Airway epithelial cell (primary cell): Measurements from ENCODE around the gene ANP32E. TPM values are rescaled to one million over a fixed set of nuclear protein-coding genes. Genes with fewer than 3 reads are reported as not detected.

Source experiments
- total RNA-seq: library from RNA; depleted of rRNA; stranded (reverse); fragments of >200 nt; gene quantifications from 2 replicates; pipeline ENCODE4 v1.2.3, GENCODE V29; 2015

The ANP32E gene
- total RNA-seq, result 28.2 and 28.7 TPM in 2 replicates

GRCh38 chr1:150235852-150236613, at the start of gene ANP32E:
TSS of gene ANP32E (minus strand) at chr1:150236112. CDS start at chr1:150235786, 326 bp downstream.

GRCh38 chr1:150281758-150282557, 46.0 kb upstream of the ANP32E start, which contains the start of gene CIART:
TSS of gene CIART (plus strand) at chr1:150282554. CDS start at chr1:150283268, 714 bp downstream.

GRCh38 chr1:150268705-150269403, 32.9 kb upstream of the ANP32E start, which contains the start of gene APH1A:
TSS of gene APH1A (minus strand) at chr1:150269016. CDS start at chr1:150268810, 206 bp downstream.

GRCh38 chr1:150257624-150258585, 22.0 kb upstream of the ANP32E start, which contains the start of gene CA14:
TSS of gene CA14 (plus strand) at chr1:150257774. CDS start at chr1:150258129, 355 bp downstream.

Other genes with a start within 250 kb of the ANP32E start
- gene OTUD7B, start 225.4 kb downstream of the ANP32E start, total RNA-seq, result 6.5 and 9.5 TPM in 2 replicates
- gene VPS45, start 168.3 kb downstream of the ANP32E start, total RNA-seq, result 18.4 and 23.1 TPM in 2 replicates
- gene PLEKHO1, start 86.2 kb downstream of the ANP32E start, total RNA-seq, result 7.2 and 8.0 TPM in 2 replicates
- gene CA14, start 21.7 kb upstream of the ANP32E start, total RNA-seq, result 0.14 TPM in 1 of 2 replicates, not detected in the other
- 117 and 122 TPM in 2 replicates for gene APH1A, start 32.9 kb upstream of the ANP32E start, total RNA-seq
- gene C1orf54, start 36.7 kb upstream of the ANP32E start, total RNA-seq, result 0.78 and 3.4 TPM in 2 replicates
- 4.1 and 6.1 TPM in 2 replicates for gene CIART, start 46.4 kb upstream of the ANP32E start, total RNA-seq
- gene MRPS21, start 57.7 kb upstream of the ANP32E start, total RNA-seq, result 55.6 and 57.3 TPM in 2 replicates
- 21.1 and 23.9 TPM in 2 replicates for gene PRPF3, start 85.4 kb upstream of the ANP32E start, total RNA-seq
- gene RPRD2, start 128.0 kb upstream of the ANP32E start, total RNA-seq, result 7.4 and 9.6 TPM in 2 replicates